Natural killer cell (primary cell): ENCODE data around the gene CDC14B. TPM values are rescaled to one million over a fixed set of nuclear protein-coding genes. Genes with fewer than 3 reads are reported as not detected.

Source experiments
- ATAC-seq, 3 donors: fragments of 150-1000 bp in 2 of 3; fragments of 200-7000 bp in 1 of 3; cut with Tn5 transposase; 1 replicate in 1 of 3; 2 replicates in 2 of 3; pipeline ENCODE4 v1.10.0; 2021; ENCODE audit warnings: mild to moderate bottlenecking in 2 of 3, moderate library complexity in 2 of 3
- DNase-seq, 2 donors: peaks; one replicate each; pipeline versions ENCODE4 v3.0.0 to v3.0.0-alpha.2; 2013 to 2021; ENCODE audit warnings: mixed read lengths in 1 of 2
- H3K27ac ChIP-seq: one replicate; pipeline ENCODE4 v1.5.1; 2013; ENCODE audit warnings: mild to moderate bottlenecking, low read length
- H3K27me3 ChIP-seq: one replicate; pipeline ENCODE4 v1.6.1; 2013; ENCODE audit warnings: low read length; ENCODE audit not compliant: control insufficient read depth, insufficient read depth
- H3K36me3 ChIP-seq: one replicate; pipeline ENCODE4 v1.6.1; 2013; ENCODE audit warnings: low read length; ENCODE audit not compliant: control insufficient read depth, insufficient read depth
- H3K4me1 ChIP-seq: one replicate; pipeline ENCODE4 v1.6.1; 2013; ENCODE audit warnings: low read length; ENCODE audit not compliant: control insufficient read depth, insufficient read depth
- H3K4me3 ChIP-seq: one replicate; pipeline ENCODE4 v1.5.1; 2013; ENCODE audit warnings: low read length
- H3K9me3 ChIP-seq: one replicate; pipeline ENCODE4 v1.6.1; 2013; ENCODE audit warnings: low read length; ENCODE audit not compliant: control insufficient read depth, insufficient read depth
- H3K27ac Mint-ChIP-seq, 2 donors: one replicate each; pipeline ENCODE4 v1.8.0; 2022; ENCODE audit warnings: mild to moderate bottlenecking in 2 of 2, mixed read lengths in 2 of 2, moderate library complexity in 1 of 2
- H3K27me3 Mint-ChIP-seq, 2 donors: one replicate each; pipeline ENCODE4 v1.8.0; 2022; ENCODE audit warnings: low read depth in 2 of 2, mixed read lengths in 2 of 2
- H3K36me3 Mint-ChIP-seq: one replicate; pipeline ENCODE4 v1.8.0; 2022; ENCODE audit warnings: mixed read lengths
- H3K4me1 Mint-ChIP-seq, 2 donors: one replicate each; pipeline ENCODE4 v1.8.0; 2022; ENCODE audit warnings: mixed read lengths in 2 of 2
- H3K4me3 Mint-ChIP-seq: one replicate; pipeline ENCODE4 v1.8.0; 2022; ENCODE audit warnings: mild to moderate bottlenecking, moderate library complexity, mixed read lengths
- H3K9me3 Mint-ChIP-seq, 2 donors: one replicate each; pipeline ENCODE4 v1.8.0; 2022; ENCODE audit warnings: mixed read lengths in 2 of 2
- WGBS: methylation state at CpG from one replicate; pipeline ENCODE4 v1.1.7; 2013; ENCODE audit warnings: missing lambda C conversion rate; ENCODE audit not compliant: insufficient coverage; 5-methylcytosine and 5-hydroxymethylcytosine counted together
- intact Hi-C: fragments of 100-400 bp; cut with micrococcal nuclease; formaldehyde crosslinking; loops from one replicate; pipeline ENCODE4 v1.14.2; 2022
- total RNA-seq, 4 donors: library from RNA; stranded (reverse); fragments of 120-200 nt in 1 of 4; gene quantifications; one replicate each; pipeline versions ENCODE4 v1.2.3 to v1.2.4, GENCODE V29; 2013 to 2022
- TF ChIP-seq, protein P1 (sequence below): fragments of 200-600 bp; IDR thresholded peaks from one replicate; pipeline ENCODE4 v1.8.0; 2022; ENCODE audit warnings: antibody characterized with exemption

The CDC14B gene
- total RNA-seq, 3 donors from 2014 or later (not counting 1 experiment from before 2014, with no cell fraction given) = 2.3 to 4.7 (median 3.9) TPM

DNA sequence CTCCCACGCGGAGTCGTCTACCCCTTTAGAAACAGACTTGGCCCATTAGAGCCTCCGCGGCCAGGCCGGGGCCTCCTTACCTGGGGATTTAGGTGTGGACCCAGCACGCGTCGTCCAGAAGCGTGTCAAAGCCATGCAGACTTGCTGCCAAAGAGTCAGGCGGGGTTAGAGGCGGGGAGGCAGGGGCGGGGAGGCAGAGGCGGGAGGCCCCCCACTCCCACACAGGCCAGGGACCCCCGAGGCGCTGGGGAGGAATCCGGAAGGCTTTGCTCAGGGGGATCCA is 122.6 kb downstream of the CDC14B start:
- Mint-ChIP-seq H3K9me3 (no peaks in the 10 kb centered on the region), H3K4me3 (no peak overlapping the region), H3K27me3 (no peaks in the 10 kb centered on the region), H3K36me3 (no peaks in the 10 kb centered on the region), H3K27ac (no peak overlapping the region), H3K4me1 (no peaks in the 10 kb centered on the region)
- 98% methylated on average over 17 of the region's 17 CpGs for WGBS
- TF ChIP-seq, protein P1, sequence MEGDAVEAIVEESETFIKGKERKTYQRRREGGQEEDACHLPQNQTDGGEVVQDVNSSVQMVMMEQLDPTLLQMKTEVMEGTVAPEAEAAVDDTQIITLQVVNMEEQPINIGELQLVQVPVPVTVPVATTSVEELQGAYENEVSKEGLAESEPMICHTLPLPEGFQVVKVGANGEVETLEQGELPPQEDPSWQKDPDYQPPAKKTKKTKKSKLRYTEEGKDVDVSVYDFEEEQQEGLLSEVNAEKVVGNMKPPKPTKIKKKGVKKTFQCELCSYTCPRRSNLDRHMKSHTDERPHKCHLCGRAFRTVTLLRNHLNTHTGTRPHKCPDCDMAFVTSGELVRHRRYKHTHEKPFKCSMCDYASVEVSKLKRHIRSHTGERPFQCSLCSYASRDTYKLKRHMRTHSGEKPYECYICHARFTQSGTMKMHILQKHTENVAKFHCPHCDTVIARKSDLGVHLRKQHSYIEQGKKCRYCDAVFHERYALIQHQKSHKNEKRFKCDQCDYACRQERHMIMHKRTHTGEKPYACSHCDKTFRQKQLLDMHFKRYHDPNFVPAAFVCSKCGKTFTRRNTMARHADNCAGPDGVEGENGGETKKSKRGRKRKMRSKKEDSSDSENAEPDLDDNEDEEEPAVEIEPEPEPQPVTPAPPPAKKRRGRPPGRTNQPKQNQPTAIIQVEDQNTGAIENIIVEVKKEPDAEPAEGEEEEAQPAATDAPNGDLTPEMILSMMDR = no peak
- Histone ChIP-seq H3K36me3 (no peaks in the 10 kb centered on the region), H3K27me3 (no peaks in the 10 kb centered on the region), H3K27ac (no peak overlapping the region), H3K4me3 (no peak overlapping the region), H3K4me1 (no peaks in the 10 kb centered on the region), H3K9me3 (no peaks in the 10 kb centered on the region)
- intact Hi-C loops = no loop called here
- DNase-seq (no peak), ATAC-seq (no peak)

- H3K4me1 Mint-ChIP-seq = peaks cover 0 to 3% of the 10 kb centered on the region in 2 donors
- H3K9me3 Mint-ChIP-seq = no peaks in the 10 kb centered on the region
- 96% methylated on average over 54 of the region's 55 CpGs for WGBS
- ATAC-seq = no peak
- Histone ChIP-seq H3K27ac (no peak overlapping the region), H3K4me3 (no peak overlapping the region), H3K27me3 (no peaks in the 10 kb centered on the region), H3K4me1 (no peaks in the 10 kb centered on the region), H3K9me3 (no peaks in the 10 kb centered on the region), H3K36me3 (no peaks in the 10 kb centered on the region)
- TF ChIP-seq, protein P1 = no peak
- no peak overlapping the region for H3K27ac Mint-ChIP-seq
- H3K36me3 Mint-ChIP-seq = no peaks in the 10 kb centered on the region
- H3K4me3 Mint-ChIP-seq = no peak overlapping the region
- no peak for DNase-seq
- intact Hi-C loops = no loop called here
- no peaks in the 10 kb centered on the region for H3K27me3 Mint-ChIP-seq
These were observed 123.1 kb downstream of the CDC14B start for GRCh38 chr9:96496368-96497116.

- Mint-ChIP-seq H3K36me3 (no peaks in the 10 kb centered on the region), H3K27ac (no peak overlapping the region), H3K9me3 (no peaks in the 10 kb centered on the region), H3K4me3 (no peak overlapping the region), H3K27me3 (no peaks in the 10 kb centered on the region), H3K4me1 (peaks cover 0 to 4% of the 10 kb centered on the region in 2 donors)
- Histone ChIP-seq H3K36me3 (no peaks in the 10 kb centered on the region), H3K27ac (no peak overlapping the region), H3K4me3 (no peak overlapping the region), H3K4me1 (no peaks in the 10 kb centered on the region), H3K27me3 (no peaks in the 10 kb centered on the region), H3K9me3 (no peaks in the 10 kb centered on the region)
- DNase-seq (no peak), ATAC-seq (no peak)
- WGBS = 93% methylated on average over 11 of the region's 11 CpGs
- TF ChIP-seq, protein P1 = no peak
- intact Hi-C loops = no loop called here
These were observed 124.3 kb downstream of the CDC14B start for GRCh38 chr9:96495341-96495740.
